ENCODE measurements around the gene GDI1.

GDI1 gene

DNA sequence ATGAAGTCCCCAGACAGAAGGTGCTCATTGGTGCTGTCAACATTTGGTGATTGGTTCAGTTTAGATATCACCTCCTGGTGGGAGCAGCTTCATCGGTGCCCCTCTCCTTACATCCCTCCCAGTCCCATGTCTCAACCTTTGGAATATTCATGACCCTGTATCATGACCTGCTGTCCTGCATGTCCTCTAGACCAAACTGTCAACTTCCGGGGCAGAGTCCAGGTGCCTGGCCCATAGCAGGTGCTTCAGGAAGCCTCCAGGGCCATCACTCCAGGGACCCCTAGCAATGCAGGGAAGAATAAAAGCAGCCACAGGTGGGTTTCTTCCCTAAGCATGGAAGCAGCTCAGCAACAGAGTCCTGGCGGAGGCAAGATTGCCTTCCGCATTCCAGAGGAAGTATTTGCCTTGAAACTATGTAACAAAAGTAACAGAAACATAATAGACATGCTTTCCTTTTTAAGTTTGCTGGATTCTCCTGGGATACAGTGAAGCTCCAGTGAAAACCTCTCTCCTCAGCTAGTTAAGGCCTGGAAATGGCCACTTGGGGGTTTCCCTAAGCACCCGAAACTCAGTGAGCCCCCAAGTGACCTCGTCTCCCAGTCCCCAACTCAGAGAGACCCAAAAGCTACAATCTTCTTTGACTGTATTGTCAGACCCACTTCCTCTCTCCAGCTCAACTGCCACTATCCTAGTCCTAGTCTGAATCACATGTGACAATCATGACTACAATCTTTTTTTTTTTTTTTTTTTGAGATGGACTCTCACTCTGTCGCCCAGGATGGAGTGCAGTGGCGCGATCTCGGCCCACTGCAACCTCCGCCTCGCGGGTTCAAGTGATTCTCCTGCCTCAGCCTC lies 9.8 kb upstream of the GDI1 start:
- TF ChIP-seq, protein P1, sequence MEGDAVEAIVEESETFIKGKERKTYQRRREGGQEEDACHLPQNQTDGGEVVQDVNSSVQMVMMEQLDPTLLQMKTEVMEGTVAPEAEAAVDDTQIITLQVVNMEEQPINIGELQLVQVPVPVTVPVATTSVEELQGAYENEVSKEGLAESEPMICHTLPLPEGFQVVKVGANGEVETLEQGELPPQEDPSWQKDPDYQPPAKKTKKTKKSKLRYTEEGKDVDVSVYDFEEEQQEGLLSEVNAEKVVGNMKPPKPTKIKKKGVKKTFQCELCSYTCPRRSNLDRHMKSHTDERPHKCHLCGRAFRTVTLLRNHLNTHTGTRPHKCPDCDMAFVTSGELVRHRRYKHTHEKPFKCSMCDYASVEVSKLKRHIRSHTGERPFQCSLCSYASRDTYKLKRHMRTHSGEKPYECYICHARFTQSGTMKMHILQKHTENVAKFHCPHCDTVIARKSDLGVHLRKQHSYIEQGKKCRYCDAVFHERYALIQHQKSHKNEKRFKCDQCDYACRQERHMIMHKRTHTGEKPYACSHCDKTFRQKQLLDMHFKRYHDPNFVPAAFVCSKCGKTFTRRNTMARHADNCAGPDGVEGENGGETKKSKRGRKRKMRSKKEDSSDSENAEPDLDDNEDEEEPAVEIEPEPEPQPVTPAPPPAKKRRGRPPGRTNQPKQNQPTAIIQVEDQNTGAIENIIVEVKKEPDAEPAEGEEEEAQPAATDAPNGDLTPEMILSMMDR (IDR thresholded peaks at IDR 0.05; ENCODE audit: insufficient read depth, low read depth, low read length, missing control alignments) = no peak
- DNase-seq (ENCODE audit: low read depth) = no peak
- no peak overlapping the region for H3K4me3 ChIP-seq (ENCODE audit: low read depth, low read length)

DNA sequence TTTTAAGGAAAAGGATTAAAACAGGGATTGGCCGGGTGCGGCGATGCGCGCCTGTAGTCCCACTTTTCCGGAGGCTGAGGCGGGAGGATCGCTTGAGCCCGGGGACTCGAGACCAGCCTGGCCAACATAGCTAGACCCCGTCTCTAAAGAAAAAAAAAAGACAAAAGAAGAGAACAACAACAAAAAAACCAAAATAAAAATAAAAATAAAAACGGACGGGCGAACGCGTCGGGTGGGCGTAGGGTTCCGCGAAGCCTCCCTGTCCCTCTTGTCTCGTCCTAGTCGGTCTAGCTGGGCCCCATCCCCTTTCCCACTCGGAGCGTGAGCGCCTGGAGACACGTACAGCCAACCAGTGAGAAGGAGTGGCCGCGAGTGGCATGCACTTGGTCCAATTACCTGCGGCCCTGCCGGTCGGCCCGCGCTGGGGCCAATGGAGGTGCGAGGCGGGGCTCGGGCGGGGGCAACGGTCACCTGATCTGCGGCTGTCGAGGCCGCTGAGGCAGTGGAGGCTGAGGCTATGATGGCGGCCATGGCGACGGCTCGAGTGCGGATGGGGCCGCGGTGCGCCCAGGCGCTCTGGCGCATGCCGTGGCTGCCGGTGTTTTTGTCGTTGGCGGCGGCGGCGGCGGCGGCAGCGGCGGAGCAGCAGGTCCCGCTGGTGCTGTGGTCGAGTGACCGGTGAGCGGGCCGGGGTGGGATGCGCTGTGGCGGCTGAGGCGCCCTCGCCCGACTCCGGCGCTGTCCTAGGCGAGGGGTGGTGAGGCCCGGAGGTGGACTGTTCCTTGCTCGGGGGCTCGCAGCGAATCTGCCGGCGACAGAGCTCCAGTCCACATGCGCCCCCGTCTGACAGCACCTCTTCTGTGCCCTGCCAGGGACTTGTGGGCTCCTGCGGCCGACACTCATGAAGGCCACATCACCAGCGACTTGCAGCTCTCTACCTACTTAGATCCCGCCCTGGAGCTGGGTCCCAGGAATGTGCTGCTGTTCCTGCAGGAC lies 8.5 kb upstream of the GDI1 start, which contains the start of gene ATP6AP1:
TSS of gene ATP6AP1 (plus strand) at position 502 of the 996 bp plus-strand sequence. CDS start at position 518, 16 bp downstream.
- H3K4me3 ChIP-seq (ENCODE audit: low read depth, low read length) = peak within 1 kb of the TSS; percentile 74
- TF ChIP-seq, protein P1 (IDR thresholded peaks at IDR 0.05; ENCODE audit: insufficient read depth, low read depth, low read length, missing control alignments) = no peak
- DNase-seq (ENCODE audit: low read depth) = peak; percentile 96

DNA sequence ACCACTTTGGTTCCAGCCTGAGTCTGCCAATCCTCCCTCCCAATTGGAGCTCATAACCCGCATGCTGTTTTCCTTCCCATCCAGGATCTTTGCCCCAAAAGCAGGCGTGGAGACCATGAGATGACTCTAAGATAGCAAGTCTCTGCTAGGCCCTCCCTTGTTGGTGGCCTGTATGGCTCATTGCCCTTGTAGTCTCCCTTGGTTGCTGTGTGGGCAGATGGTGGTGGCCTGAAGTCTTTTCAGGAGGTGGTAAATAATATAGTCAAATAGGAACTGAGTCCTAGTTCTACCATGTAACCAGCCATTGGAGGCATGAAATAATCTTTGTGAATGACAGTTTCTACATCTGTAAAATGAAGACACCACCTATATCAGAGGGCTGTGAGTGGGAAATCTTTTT lies 7.2 kb upstream of the GDI1 start:
- TF ChIP-seq, protein P1 (IDR thresholded peaks at IDR 0.05; ENCODE audit: insufficient read depth, low read depth, low read length, missing control alignments) = no peak
- peak overlapping the region; percentile 74 for H3K4me3 ChIP-seq (ENCODE audit: low read depth, low read length)
- DNase-seq (ENCODE audit: low read depth) = no peak

DNA sequence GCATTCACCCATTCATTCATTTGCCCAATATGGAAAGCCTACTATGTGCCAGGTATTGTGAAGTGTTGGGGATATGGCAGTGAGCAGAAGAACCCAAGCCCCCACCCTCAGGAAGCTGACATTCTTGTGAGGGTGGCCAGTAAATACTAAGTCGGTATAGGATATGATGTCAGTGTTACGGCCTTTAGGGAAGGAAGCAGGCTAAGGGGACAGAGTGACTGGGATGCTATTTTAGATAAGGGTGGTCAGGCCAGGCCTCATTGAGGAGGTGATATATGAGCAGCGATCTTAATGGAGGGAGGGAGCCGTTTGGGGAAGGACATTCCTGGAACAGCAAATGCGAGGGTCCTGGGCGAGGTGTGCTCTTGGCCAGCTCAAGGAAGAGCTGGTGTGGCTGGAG lies 6.5 kb upstream of the GDI1 start:
- no peak overlapping the region for H3K4me3 ChIP-seq (ENCODE audit: low read depth, low read length)
- TF ChIP-seq, protein P1 (IDR thresholded peaks at IDR 0.05; ENCODE audit: insufficient read depth, low read depth, low read length, missing control alignments) = no peak

DNA sequence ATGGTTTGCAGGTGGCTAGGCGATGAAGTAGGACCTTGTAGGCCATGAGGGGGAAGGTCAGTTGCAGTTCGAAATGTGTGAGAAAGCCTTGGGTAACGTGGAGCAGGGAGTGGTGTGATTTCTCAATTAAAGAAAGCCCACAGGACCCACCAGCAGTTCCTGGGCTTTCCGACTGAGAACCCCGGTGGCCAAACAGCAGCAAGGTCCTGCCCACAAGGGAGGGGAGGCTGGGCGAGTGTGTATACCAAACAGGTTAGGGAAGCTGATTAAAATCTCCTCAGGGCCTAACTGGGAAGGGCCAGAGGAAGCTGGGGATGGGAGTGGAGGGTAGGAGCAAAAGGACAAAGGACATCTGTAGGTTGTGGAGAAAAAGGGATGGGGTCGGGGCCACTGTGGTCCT lies 6.0 kb upstream of the GDI1 start:
- TF ChIP-seq, protein P1 (IDR thresholded peaks at IDR 0.05; ENCODE audit: insufficient read depth, low read depth, low read length, missing control alignments) = no peak
- DNase-seq (ENCODE audit: low read depth) = no peak
- no peak overlapping the region for H3K4me3 ChIP-seq (ENCODE audit: low read depth, low read length)

More for the DNA sequence above, 6.5 kb upstream of the GDI1 start:
- DNase-seq (ENCODE audit: low read depth) = no peak

DNA sequence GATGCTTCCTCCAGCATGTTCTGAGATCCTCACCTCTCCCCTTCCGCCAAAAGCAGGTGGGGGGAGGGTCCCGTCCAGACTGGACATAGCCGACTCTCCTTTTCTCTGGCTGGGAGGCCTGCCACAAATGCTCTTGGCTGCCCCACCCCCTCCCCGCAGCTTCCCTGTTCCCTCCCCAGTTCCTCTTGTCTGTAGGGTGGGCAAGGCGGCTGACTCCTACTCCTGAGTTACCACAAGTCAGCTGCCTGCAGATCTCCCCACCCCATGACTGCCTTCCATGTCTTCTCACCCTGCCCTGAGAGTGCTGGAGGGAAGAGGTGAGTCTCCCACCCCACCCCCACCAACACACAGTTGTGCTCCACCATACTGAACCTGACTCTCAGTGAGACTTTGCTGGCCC lies 5.6 kb upstream of the GDI1 start:
- DNase-seq (ENCODE audit: low read depth) = no peak
- TF ChIP-seq, protein P1 (IDR thresholded peaks at IDR 0.05; ENCODE audit: insufficient read depth, low read depth, low read length, missing control alignments) = no peak
- no peak overlapping the region for H3K4me3 ChIP-seq (ENCODE audit: low read depth, low read length)

Data from GM12865 (cell line).